CD4-positive, alpha-beta T cell treated with Interleukin-6 at 100 ng/mL for 8 hours (primary cell): ENCODE measurements around the gene MYLK2.
"Not testable (repeated sequence)": the region's sequence is repeated elsewhere in the genome, so short reads cannot be mapped to it uniquely, and the experiment has no call there.

ENCODE experiments used
- DNase-seq: peaks from one replicate; pipeline ENCODE4 v3.0.0-alpha.2; 2020; ENCODE audit warnings: mixed read lengths, low spot score

The MYLK2 gene

GRCh38 chr20:31815408-31816188, 3.6 kb upstream of the MYLK2 start:
- no peak for DNase-seq

DNA sequence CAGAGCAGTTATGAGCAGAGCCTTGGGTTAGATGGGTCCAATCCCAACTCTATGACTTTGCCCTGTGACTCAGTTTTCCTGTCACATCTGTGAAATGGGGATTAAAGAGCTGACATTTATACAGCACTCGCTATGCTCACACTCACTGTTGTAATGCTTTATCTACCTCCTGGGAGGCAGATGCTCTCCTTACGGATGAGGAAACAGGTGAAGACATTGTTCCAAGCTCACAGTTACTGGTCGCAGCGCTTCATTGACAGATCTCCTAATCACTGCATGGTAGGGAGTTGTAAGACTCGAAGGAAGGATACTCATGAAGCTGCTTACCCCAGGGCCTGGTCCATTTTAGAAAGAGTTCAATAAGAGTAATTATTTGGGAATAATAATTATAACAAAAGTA, 2.9 kb upstream of the MYLK2 start:
- no peak for DNase-seq

DNA sequence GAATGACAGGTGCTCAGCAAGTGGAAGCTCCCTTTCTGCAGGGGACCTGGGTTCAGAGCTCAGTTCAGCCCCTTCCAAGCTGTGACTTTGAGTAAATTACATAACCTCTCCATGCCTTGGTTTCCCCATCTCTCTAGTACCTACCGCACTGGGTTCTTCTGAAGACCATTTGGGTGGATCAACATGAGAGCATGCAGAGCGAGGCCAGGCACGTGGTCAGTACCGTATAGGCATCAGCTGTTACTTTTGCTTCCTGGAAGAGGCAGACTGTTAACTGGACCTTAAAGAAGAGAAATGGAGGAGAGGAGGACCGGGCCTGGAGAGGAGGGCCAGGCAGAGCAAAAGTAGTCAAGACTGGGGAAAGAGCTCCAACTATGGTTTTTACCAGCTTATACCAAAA, 1.7 kb upstream of the MYLK2 start:
- no peak for DNase-seq

DNA sequence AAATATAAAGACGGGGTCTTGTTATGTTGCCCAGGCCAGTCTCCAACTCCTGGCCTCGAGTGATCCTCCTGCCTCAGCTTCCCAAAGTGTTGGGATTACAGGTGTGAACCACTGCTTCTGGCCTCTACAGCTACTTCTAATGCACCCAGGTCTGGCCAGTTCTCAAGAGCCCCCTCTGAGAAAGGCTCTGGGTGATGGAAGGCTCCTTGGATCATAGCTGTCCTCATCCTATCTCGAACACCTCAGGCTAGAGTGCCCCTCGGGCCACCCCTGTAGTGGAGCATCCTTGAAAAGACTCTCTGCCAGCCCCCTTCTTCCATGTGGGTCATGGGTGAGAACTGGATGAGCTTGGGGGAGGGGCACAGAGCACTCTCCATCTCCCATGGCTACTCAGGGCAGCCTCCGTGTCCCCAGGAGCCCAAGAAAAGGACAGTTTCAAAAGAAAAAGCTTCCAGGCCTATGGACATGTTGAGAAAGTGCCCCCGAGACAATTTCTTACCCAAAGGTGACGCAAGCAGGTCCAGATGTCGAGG, 714 bp upstream of the MYLK2 start:
- no peak for DNase-seq

- no peak for DNase-seq
These were observed 1.1 kb downstream of the MYLK2 start for GRCh38 chr20:31820228-31820627.

DNA sequence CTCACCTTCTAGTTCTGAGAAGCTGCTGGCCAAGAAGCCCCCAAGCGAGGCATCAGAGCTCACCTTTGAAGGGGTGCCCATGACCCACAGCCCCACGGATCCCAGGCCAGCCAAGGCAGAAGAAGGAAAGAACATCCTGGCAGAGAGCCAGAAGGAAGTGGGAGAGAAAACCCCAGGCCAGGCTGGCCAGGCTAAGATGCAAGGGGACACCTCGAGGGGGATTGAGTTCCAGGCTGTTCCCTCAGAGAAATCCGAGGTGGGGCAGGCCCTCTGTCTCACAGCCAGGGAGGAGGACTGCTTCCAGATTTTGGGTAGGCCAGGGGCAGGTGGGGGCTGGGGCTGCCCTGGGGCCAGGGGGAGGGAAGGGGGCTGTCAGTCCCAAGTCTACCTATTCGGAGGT, 2.3 kb downstream of the MYLK2 start:
- DNase-seq, result no peak

DNA sequence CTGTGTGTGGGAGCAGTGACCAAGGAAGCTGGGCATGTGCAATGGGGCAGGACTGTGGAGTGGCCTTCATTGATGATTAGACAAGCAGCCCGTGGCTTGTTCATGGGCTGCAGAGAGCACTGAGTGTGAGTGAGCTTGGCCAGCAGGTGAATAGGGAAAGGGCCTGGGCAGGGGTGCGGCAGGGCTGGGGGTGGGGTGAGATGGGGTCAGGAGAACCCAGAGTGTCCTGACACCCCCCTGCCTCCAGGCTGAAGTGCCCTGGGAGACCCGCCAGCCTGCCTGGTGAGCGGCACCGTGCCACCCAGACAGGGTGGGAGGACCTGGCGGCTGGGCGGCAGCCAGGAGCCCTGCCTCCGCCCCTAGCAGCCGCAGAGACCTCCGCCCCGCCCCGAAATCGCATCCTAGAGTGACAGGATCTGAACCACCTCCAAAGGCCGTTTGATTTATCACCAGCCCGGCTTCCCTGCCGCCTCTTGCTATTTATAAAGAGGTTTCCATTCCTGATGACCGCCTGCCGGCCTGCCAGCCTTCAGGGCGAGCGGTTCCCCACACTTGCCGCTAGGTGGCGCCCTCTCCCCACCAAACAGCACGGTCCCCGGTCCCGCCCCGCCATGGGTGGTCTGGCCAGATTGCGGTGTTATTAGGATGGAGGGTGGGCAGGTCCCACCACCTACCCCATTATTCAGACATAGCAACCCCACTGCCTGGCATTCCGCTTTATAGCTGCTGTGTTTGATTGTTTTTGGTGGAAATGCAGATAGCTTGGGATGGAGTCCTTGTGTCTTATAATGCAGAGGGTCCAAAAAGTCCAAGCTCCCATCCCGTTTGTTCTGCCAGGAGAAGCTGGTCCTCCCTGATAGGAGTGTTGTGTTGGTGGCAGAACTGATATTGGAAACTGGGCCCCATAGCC, 3.5 kb downstream of the MYLK2 start:
- peak; percentile 68 for DNase-seq

- DNase-seq, result no peak
These were observed 4.4 kb downstream of the MYLK2 start for GRCh38 chr20:31823360-31824124.

DNA sequence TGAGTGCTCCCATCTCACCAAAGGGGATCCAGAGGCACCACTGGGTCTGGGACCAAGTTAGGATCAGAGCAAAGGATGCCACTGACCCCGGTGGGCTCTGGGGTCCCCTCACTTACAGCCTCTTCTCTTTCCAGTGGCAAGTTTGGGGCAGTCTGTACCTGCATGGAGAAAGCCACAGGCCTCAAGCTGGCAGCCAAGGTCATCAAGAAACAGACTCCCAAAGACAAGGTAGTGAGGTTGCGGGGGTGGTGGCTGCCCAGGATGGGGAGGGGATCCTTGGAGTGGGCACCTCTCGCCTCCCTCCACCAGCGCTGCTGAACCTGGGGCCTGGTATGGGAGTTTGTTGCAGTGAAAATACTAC, 4.9 kb downstream of the MYLK2 start:
- no peak for DNase-seq

- DNase-seq, result no peak
These were observed 5.6 kb downstream of the MYLK2 start for GRCh38 chr20:31824554-31825313.

DNA sequence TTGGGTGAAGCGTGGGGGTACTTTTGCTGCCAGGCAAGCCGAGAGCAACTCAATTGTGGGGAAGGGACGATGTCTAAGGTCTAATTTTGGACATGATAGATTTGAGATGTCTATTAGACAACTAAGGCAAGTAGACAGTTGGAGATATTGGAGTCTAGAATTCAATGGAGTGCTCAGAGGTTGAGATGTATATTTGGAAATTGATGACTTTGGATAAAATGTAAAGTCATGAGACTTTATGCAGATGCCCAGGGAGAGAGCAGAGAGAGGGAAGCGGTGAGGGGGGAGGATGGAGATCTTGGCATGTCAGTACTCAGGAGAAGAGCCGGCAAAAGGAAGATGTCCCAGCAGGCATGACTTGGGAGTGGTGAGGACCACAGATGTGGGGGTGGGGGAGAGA, 6.9 kb downstream of the MYLK2 start:
- DNase-seq, result no peak

GRCh38 chr20:31827059-31827458, 7.9 kb downstream of the MYLK2 start:
- DNase-seq, result no peak

DNA sequence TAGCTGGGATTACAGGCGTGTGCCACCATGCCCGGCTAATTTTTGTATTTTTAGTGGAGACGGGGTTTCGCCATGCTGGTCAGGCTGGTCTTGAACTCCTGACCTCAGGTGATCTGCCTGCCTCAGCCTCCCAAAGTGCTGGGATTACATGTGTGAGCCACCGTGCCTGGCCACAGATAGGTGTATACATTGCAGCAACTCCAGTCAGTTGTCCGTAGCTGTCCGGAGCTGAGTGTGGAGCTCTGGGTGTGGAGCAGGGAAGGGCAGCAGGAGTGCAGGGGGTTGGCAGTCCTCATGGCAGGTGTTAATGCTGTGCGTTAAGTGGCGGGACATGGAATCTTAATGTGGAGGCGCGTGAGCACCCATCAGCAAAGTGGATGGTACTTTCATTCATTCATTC, 8.9 kb downstream of the MYLK2 start:
- DNase-seq, result not testable (repeated sequence)

DNA sequence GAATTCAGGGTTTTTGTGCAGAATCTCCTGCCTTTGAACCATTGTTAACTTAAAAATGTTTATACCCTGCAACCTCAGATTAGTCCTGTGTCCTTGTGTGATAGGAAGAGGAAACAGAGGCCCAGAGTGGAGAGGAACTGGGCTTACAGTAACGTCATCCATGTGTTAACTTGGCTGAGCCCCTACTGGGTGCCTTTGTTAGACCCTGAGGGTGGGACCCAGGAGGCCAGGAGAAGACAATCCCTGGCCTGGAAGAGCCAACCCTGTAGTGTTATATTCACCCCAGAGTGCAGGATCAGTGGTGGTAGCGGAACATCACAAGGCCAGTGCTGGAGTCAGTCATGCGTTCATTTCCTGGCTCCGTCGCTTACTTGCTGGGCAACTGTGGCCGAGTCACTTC, 10.6 kb downstream of the MYLK2 start:
- DNase-seq, result no peak

GRCh38 chr20:31830406-31830981, 11.3 kb downstream of the MYLK2 start:
- DNase-seq, result no peak

GRCh38 chr20:31831211-31831610, 12.1 kb downstream of the MYLK2 start:
- no peak for DNase-seq

DNA sequence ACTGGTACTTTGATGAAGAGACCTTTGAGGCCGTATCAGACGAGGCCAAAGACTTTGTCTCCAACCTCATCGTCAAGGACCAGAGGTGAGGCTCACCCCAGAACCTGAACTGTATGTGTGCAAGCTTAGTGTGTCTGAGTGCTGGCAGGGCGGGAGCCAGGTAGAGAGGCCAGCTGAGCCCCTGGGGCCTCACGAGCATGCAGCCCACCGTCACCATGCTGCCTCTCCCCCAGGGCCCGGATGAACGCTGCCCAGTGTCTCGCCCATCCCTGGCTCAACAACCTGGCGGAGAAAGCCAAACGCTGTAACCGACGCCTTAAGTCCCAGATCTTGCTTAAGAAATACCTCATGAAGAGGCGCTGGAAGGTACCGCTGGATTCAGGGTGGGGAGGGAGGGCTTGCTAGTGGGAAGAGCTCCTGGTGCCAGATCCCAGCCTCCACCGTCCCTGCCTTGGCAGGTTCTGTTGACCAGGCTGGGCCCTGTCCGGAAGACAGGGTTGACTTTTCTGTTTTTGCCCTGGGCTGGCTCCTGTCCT, 12.7 kb downstream of the MYLK2 start:
- DNase-seq, result no peak

- DNase-seq, result peak; percentile 33
These were observed 14.2 kb downstream of the MYLK2 start for GRCh38 chr20:31833130-31833930.

GRCh38 chr20:31833931-31834521, 14.9 kb downstream of the MYLK2 start:
- DNase-seq, result no peak

DNA sequence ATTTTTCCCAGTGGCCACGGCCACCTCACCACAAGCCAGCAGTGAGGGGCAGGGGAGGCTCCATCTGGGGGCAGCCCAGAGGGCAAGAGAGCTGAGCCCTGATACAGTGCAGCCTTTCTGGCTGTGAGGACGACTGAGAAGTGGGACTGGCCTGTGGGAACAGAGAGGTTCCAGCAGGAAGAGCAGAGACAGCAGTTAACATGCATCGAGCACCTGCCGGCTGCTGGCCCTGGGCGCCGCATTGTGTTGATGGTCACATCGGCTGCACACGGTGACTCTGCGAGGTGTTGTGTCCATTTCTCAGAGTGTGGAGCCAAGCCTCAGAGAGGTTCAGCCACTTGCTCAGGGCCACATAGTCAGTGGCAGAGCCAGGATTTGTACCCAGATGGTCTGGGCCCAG, 16.4 kb downstream of the MYLK2 start:
- no peak for DNase-seq
